ENCODE data around the gene GLIS2. TPM values are rescaled to one million over a fixed set of nuclear protein-coding genes. Genes with fewer than 3 reads are reported as not detected.
A peak's percentile ranks its signal among the peaks of the same experiment; 100 is the strongest.

The GLIS2 gene
- polyA plus RNA-seq, 1 experiment: 8.8 TPM

DNA sequence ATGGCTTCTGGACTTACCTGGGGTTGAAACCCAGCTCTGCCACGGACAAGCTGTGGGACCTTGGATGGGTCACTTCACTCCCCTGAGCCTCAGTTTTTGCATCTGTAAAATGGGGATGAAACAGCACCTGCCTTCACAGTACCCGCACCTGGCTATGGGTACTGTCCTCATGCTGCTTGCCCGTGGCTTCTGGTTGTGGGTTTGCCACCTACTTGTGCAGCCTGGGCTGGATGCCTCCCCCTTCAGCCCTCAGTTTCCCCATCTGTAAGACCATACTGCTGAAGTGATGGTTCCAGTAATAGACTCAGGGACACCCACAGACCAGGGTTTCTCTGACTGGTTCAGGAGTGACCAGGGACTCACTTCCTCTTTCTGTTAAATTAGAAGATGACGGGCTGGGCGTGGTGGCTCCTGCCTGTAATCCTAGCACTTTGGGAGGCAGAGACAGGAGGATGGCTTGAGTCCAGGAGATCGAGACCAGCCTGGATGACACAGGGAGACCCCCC, 9.4 kb downstream of the GLIS2 start:
- ChIA-PET POLR2A (no interaction called here), CTCF (interaction anchor here (0.6 to 14.7 kb wide), 6 partner anchors 8 to 71 kb away, joined by 3 to 211 read pairs (median 13); partner anchors contain the start of genes GLIS2 and TFAP4)
- H3K36me3 ChIP-seq (ENCODE audit: control insufficient read depth, insufficient read depth, low read length): peaks cover under 1% of the 10 kb centered on the region; the same call in 1 of the 2 replicates
- TF ChIP-seq, protein P1, sequence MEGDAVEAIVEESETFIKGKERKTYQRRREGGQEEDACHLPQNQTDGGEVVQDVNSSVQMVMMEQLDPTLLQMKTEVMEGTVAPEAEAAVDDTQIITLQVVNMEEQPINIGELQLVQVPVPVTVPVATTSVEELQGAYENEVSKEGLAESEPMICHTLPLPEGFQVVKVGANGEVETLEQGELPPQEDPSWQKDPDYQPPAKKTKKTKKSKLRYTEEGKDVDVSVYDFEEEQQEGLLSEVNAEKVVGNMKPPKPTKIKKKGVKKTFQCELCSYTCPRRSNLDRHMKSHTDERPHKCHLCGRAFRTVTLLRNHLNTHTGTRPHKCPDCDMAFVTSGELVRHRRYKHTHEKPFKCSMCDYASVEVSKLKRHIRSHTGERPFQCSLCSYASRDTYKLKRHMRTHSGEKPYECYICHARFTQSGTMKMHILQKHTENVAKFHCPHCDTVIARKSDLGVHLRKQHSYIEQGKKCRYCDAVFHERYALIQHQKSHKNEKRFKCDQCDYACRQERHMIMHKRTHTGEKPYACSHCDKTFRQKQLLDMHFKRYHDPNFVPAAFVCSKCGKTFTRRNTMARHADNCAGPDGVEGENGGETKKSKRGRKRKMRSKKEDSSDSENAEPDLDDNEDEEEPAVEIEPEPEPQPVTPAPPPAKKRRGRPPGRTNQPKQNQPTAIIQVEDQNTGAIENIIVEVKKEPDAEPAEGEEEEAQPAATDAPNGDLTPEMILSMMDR (IDR thresholded peaks at IDR 0.05; ENCODE audit: insufficient read depth, low read depth, low read length): no peak
- H3K27me3 ChIP-seq (ENCODE audit: control insufficient read depth, insufficient read depth, low read length): no peaks in the 10 kb centered on the region
- no peak for DNase-seq (ENCODE audit: low read depth)
- no peak overlapping the region for H3K4me3 ChIP-seq (ENCODE audit: low read depth, low read length)

DNA sequence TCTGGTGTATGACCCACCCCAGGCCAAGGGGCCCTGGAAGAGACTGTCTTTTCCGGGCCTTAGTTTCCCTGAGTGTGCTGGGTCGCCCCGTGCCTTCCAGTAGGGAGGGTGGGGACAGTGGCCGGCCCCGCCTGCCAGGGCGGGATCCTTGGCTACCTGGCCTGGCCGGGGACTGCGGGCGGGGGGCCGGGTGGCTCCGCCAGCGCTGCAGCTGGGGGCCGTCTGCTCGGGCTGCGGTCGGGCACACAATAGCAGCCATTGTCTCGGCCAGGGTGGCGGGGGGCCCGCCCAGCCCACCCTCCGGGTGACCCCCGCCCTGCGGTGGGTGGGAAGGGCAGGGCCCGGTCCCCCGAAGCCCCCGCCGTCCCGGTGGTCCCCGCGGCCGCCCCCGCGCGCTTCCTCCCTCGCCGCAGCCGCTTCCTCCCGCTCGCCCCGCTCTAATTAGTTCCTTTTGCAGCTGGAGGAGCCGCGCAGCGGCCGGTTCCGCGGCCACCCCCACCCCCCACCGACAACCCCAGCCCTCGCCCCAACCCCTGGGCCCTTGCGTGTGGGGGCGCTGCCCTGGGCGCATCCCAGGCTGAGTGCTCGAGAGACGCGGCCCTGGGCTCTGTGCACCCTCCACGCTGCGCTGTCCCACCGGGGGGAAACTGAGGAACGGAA, 11.6 kb downstream of the GLIS2 start:
- no peak for DNase-seq (ENCODE audit: low read depth)
- Histone ChIP-seq H3K4me3 (ENCODE audit: low read depth, low read length) (peak overlapping the region; percentile 32), H3K36me3 (ENCODE audit: control insufficient read depth, insufficient read depth, low read length) (peaks cover 2% of the 10 kb centered on the region), H3K27me3 (ENCODE audit: control insufficient read depth, insufficient read depth, low read length) (no peaks in the 10 kb centered on the region)
- POLR2A ChIA-PET: interaction anchor here (0.6 kb wide), 1 partner anchor 64 kb away, joined by 3 read pairs; no protein-coding TSS in a partner anchor
- TF ChIP-seq, protein P1 (IDR thresholded peaks at IDR 0.05; ENCODE audit: insufficient read depth, low read depth, low read length): no peak
- CTCF ChIA-PET: interaction anchor here (0.6 to 14.7 kb wide), 19 partner anchors 8 to 344 kb away, joined by 3 to 211 read pairs (median 6); partner anchors contain the start of genes GLIS2 and PAM16

DNA sequence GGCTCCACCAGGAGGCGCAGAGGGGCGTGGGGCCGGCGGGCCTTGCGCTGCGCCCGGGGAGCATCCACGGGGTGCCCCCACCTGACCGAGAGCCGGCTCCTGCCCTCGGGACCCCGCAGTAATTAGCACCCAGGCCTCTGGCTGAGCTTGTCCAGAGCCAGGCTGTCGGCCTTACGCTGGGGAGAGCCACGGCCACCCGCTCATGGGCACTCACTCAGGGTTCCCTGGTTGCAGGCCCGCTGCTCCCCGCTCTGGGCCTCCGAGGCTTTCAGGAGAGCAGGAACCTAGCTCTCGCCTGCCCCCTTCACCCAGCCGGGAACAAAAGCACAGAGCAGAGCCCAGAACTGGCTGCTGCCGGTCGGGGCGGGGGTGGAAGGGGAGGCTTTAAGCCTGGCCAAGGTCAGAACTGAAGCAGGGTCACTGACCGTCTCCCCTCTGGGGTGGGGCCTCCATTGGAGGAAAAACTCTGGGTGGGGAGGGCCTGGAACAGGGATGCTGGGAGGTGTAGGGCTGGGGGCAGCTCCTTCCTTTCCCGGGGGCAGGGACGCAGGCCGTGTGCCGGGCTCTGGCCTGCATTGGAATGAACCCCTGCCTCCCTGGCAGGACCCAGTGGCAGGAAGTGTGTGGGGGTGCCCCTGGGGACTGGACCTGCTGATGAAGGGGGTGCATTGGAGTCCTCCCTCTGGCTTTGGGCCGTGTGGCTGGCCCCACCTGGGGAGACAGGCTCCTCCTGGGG, 12.3 kb downstream of the GLIS2 start:
- DNase-seq (ENCODE audit: low read depth): no peak
- POLR2A ChIA-PET: interaction anchor here (0.6 kb wide), 1 partner anchor 65 kb away, joined by 3 read pairs; no protein-coding TSS in a partner anchor
- H3K36me3 ChIP-seq (ENCODE audit: control insufficient read depth, insufficient read depth, low read length): peaks cover 4% of the 10 kb centered on the region
- no peaks in the 10 kb centered on the region for H3K27me3 ChIP-seq (ENCODE audit: control insufficient read depth, insufficient read depth, low read length)
- CTCF ChIA-PET: interaction anchor here (0.6 to 14.7 kb wide), 22 partner anchors 9 to 389 kb away, joined by 3 to 211 read pairs (median 4); partner anchors contain the start of genes GLIS2 and PAM16
- peak overlapping the region; percentile 32 for H3K4me3 ChIP-seq (ENCODE audit: low read depth, low read length)
- TF ChIP-seq, protein P1 (IDR thresholded peaks at IDR 0.05; ENCODE audit: insufficient read depth, low read depth, low read length): peak; percentile 75

GRCh38 chr16:4328782-4329775, 13.2 kb downstream of the GLIS2 start:
- ChIA-PET POLR2A (interaction anchor here (0.7 kb wide), 1 partner anchor 23 kb away, joined by 3 read pairs; no protein-coding TSS in a partner anchor), CTCF (interaction anchor here (0.6 to 14.7 kb wide), 25 partner anchors 8 to 389 kb away, joined by 3 to 211 read pairs (median 5); partner anchors contain the start of genes GLIS2, PAM16 and TFAP4)
- TF ChIP-seq, protein P1 (IDR thresholded peaks at IDR 0.05; ENCODE audit: insufficient read depth, low read depth, low read length): no peak
- Histone ChIP-seq H3K36me3 (ENCODE audit: control insufficient read depth, insufficient read depth, low read length) (peaks cover 9% of the 10 kb centered on the region), H3K27me3 (ENCODE audit: control insufficient read depth, insufficient read depth, low read length) (no peaks in the 10 kb centered on the region), H3K4me3 (ENCODE audit: low read depth, low read length) (no peak overlapping the region)
- no peak for DNase-seq (ENCODE audit: low read depth)
